GM23338 (cell line): ENCODE data around the gene HS3ST1.

Experiments used
- CREB1 ChIP-seq: fragments of 250-450 bp; sonication (Bioruptor Pico); IDR thresholded peaks from 2 replicates; pipeline ENCODE4 v1.5.0; 2020; ENCODE audit warnings: low read depth, mild to moderate bottlenecking, moderate library complexity
- CTCF ChIP-seq, 2 experiments: fragments of 200-600 bp in 1 of 2; sonication (generic) in 1 of 2; conservative IDR thresholded peaks; 2 replicates each; pipeline versions ENCODE4 v1.5.1 to v1.6.1; 2016 to 2017; ENCODE audit warnings: antibody characterized with exemption in 2 of 2, low read depth in 2 of 2, mild to moderate bottlenecking in 2 of 2, moderate library complexity in 1 of 2
- ETS1 ChIP-seq: IDR thresholded peaks from 2 replicates; pipeline ENCODE4 v1.6.1; 2016; ENCODE audit warnings: antibody characterized with exemption
- EZH2 ChIP-seq: fragments of 200-600 bp; sonication (generic); IDR thresholded peaks from one replicate; pipeline ENCODE4 v1.8.0; 2017; ENCODE audit warnings: antibody characterized with exemption, mild to moderate bottlenecking, low read depth; ENCODE audit not compliant: unreplicated experiment
- JUNB ChIP-seq: IDR thresholded peaks from one replicate; pipeline ENCODE4 v1.6.1; 2016; ENCODE audit warnings: antibody characterized with exemption; ENCODE audit not compliant: unreplicated experiment
- POLR2AphosphoS5 ChIP-seq: IDR thresholded peaks from 2 replicates; pipeline ENCODE4 v1.6.1; 2016; ENCODE audit warnings: antibody characterized with exemption, low read depth
- REST ChIP-seq: IDR thresholded peaks from one replicate; pipeline ENCODE4 v1.6.1; 2018; ENCODE audit warnings: antibody characterized with exemption; ENCODE audit not compliant: unreplicated experiment
- STAT1 ChIP-seq: IDR thresholded peaks from one replicate; pipeline ENCODE4 v1.6.1; 2016; ENCODE audit warnings: antibody characterized with exemption; ENCODE audit not compliant: unreplicated experiment

- TF ChIP-seq CTCF (conservative IDR thresholded peaks at IDR 0.05; ENCODE audit: low read depth in 2 of 2): peak; percentile 35 to 68
- no peak for TF ChIP-seq REST
- no peak for TF ChIP-seq EZH2
- no peak for TF ChIP-seq ETS1
- no peak for TF ChIP-seq POLR2AphosphoS5
- TF ChIP-seq JUNB: no peak
- no peak for TF ChIP-seq CREB1 (CRISPR knock-in tag)
- TF ChIP-seq STAT1: no peak
Measured at GRCh38 chr4:11418610-11419009, 10.1 kb downstream of the HS3ST1 start.
